8988T (cell line): Measurements from ENCODE around the gene KRTAP12-4.
"Not testable (repeated sequence)": the region's sequence is repeated elsewhere in the genome, so short reads cannot be mapped to it uniquely, and the experiment has no call there.

Experiments
- DNase-seq: peaks from one replicate; pipeline ENCODE4 v3.0.0; 2011

KRTAP12-4 gene

GRCh38 chr21:44628707-44629391 lies 25.6 kb downstream of the KRTAP12-4 start:
- no peak for DNase-seq

GRCh38 chr21:44627831-44628233 lies 26.6 kb downstream of the KRTAP12-4 start:
- DNase-seq, result not testable (repeated sequence)

- DNase-seq, result not testable (repeated sequence)
Observed at GRCh38 chr21:44627181-44627822, 27.2 kb downstream of the KRTAP12-4 start.

GRCh38 chr21:44626673-44627143 lies 27.8 kb downstream of the KRTAP12-4 start, which contains the start of gene KRTAP10-9:
TSS of gene KRTAP10-9 (plus strand) at chr21:44627093. CDS start at chr21:44627172, 79 bp downstream.
- DNase-seq, result no peak

- no peak for DNase-seq
Observed at GRCh38 chr21:44626262-44626661, 28.2 kb downstream of the KRTAP12-4 start.

- no peak for DNase-seq
Observed at GRCh38 chr21:44625756-44626155, 28.7 kb downstream of the KRTAP12-4 start.

- DNase-seq, result no peak
Observed at GRCh38 chr21:44623575-44623974, 30.9 kb downstream of the KRTAP12-4 start.

GRCh38 chr21:44619886-44620285 lies 34.6 kb downstream of the KRTAP12-4 start:
- DNase-seq, result no peak

- no peak for DNase-seq
Observed at GRCh38 chr21:44618909-44619308, 35.5 kb downstream of the KRTAP12-4 start.

GRCh38 chr21:44618504-44618903 lies 36.0 kb downstream of the KRTAP12-4 start:
- DNase-seq, result peak; percentile 35

GRCh38 chr21:44617071-44617501 lies 37.4 kb downstream of the KRTAP12-4 start:
- DNase-seq, result no peak

- DNase-seq, result no peak
Observed at GRCh38 chr21:44616591-44616926, 37.9 kb downstream of the KRTAP12-4 start.

- no peak for DNase-seq
Observed at GRCh38 chr21:44615911-44616590, 38.4 kb downstream of the KRTAP12-4 start.

- no peak for DNase-seq
Observed at GRCh38 chr21:44615466-44615865, 39.0 kb downstream of the KRTAP12-4 start.

GRCh38 chr21:44614961-44615391 lies 39.5 kb downstream of the KRTAP12-4 start:
- no peak for DNase-seq

- no peak for DNase-seq
Observed at GRCh38 chr21:44614161-44614631, 40.3 kb downstream of the KRTAP12-4 start.

- no peak for DNase-seq
Observed at GRCh38 chr21:44613386-44614155, 40.9 kb downstream of the KRTAP12-4 start.

GRCh38 chr21:44612669-44613229 lies 41.7 kb downstream of the KRTAP12-4 start:
- no peak for DNase-seq

GRCh38 chr21:44612029-44612486 lies 42.4 kb downstream of the KRTAP12-4 start, which contains the start of gene KRTAP10-8:
TSS of gene KRTAP10-8 (plus strand) at chr21:44612079. CDS start at chr21:44612101, 22 bp downstream.
- DNase-seq, result no peak

GRCh38 chr21:44611551-44611950 lies 42.9 kb downstream of the KRTAP12-4 start:
- DNase-seq, result no peak

- not testable (repeated sequence) for DNase-seq
Observed at GRCh38 chr21:44610157-44610843, 44.2 kb downstream of the KRTAP12-4 start.

GRCh38 chr21:44609193-44609592 lies 45.3 kb downstream of the KRTAP12-4 start:
- DNase-seq, result no peak
